GM20000 (cell line): ENCODE results near the gene POLR2I.
"Not testable (repeated sequence)": the region's sequence is repeated elsewhere in the genome, so short reads cannot be mapped to it uniquely, and the experiment has no call there.

Experiments
- DNase-seq: peaks from one replicate; pipeline ENCODE4 v3.0.0; 2012; ENCODE audit warnings: low spot score
- CTCF ChIP-seq: IDR thresholded peaks from 2 replicates; pipeline ENCODE4 v1.5.1; 2012; ENCODE audit warnings: mild to moderate bottlenecking, control low read depth; ENCODE audit errors: extremely low read depth, missing control alignments

POLR2I gene

DNA sequence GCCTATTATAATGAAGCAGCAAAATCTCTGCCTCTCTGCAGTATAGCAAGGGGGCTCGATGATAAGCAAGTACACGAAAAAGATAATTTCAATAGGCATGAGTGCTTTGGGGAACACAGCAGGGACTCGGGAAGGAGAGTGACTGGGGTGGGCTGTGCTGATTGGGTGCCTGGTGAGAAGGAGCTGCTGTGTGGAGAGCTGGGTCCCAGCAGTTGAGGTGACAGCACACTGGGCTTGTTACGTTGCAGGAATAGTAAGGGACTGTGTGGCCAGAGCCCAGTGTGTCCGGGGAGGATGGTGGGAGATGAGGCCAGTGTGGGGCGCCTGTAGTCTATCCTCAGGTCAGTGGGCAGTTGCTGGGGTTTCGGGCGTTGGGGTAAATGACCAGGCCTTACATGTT lies 42.6 kb downstream of the POLR2I start:
- DNase-seq: no peak
- TF ChIP-seq CTCF: no peak

DNA sequence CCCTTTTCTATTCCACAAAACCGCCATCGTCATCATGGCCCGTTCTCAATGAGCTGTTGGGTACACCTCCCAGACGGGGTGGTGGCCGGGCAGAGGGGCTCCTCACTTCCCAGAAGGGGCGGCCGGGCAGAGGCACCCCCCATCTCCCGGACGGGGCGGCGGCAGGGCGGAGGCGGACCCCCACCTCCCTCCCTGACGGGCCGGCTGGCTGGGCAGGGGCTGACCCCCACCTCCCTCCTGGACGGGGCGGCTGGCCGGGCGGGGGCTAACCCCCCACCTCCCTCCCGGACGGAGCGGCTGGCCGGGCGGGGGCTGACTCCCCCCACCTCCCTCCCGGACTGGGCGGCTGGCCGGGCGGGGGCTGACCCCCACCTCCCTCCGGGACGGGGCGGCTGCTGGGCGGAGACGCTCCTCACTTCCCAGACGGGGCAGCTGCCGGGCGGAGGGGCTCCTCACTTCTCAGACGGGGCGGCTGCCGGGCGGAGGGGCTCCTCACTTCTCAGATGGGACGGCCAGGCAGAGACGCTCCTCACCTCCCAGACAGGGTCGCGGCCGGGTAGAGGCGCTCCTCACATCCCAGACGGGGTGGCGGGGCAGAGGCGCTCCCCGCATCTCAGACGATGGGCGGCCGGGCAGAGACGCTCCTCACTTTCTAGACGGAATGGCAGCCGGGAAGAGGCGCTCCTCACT lies 45.7 kb downstream of the POLR2I start:
- not testable (repeated sequence) for DNase-seq

GRCh38 chr19:36067681-36068080 lies 47.0 kb downstream of the POLR2I start:
- TF ChIP-seq CTCF: no peak
- no peak for DNase-seq

DNA sequence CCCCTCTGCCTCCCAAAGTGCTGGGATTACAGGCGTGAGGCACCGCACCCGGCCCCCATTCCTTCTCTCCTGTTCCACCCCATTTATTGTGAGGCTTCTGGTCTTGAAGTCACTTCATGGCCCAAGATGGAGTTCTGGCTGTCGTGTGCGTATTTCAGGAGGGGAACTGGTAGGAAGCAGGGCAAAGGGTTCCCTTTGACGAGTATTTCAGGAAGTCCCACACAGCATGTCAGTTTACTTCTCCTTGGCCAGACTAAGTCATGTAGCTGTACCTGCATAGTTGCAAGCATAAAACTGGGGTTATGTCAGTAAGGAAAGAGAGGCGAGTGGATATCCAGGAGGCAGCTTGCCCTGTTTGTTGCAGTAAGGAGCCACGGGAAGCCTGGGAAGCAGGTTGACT lies 49.8 kb downstream of the POLR2I start:
- no peak for TF ChIP-seq CTCF
- DNase-seq: no peak
